ENCODE data around the gene INO80B.

The INO80B gene

GRCh38 chr2:74454654-74455511, at the start of gene INO80B:
INO80B (plus strand) TSS chr2:74455087; CDS start chr2:74455117, 30 bp downstream.
- peak; percentile 92 for DNase-seq (ENCODE audit: low read depth)
- no peak for TF ChIP-seq CTCF (conservative IDR thresholded peaks at IDR 0.05; ENCODE audit: low read depth, low read length)

DNA sequence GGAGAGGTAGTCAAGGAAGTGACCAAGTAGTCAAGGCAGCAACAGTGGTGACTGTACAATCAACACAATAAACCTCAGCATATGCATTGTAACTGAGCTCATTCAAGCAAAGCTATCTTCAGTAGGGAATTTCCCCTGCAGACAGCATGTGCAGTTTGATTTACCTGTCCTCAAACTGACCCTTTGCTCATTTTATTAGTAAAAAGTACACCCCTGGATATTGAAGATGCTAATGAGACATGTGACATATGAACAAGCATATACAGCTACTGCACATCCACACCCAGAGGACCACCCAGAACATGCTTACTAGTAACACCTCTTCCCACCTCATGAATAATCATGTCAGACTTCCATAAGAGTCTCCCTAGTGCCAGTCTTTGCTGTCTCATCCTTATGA, 48.9 kb upstream of the INO80B start:
- H3K4me3 ChIP-seq (ENCODE audit: low read length): no peak overlapping the region
- no peak for DNase-seq (ENCODE audit: low read depth)
- no peak for TF ChIP-seq CTCF (conservative IDR thresholded peaks at IDR 0.05; ENCODE audit: low read depth, low read length)

More at GRCh38 chr2:74454654-74455511, at the start of gene INO80B:
- peak within 1 kb of the TSS; percentile 96 for H3K4me3 ChIP-seq (ENCODE audit: low read length)

DNA sequence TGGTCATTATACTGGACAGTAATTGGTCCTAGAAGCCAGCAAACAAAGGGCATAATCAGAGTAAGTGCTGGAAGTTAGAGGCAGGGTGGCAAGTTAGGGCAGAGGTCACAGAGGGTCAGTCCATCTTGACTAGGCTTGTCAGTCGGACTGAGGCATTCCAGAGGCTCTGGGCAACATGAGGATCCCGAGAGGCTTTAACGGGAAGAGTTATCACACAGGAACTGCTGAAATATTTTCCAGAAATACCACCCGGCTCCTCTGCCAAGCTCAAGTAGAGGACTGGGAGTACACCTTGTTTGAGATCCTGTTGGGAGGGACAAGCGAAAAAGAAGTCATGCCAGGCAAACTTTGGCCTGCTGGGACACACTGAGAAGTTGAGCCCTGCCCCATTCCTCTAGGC, 47.2 kb upstream of the INO80B start:
- no peak for TF ChIP-seq CTCF (conservative IDR thresholded peaks at IDR 0.05; ENCODE audit: low read depth, low read length)
- H3K4me3 ChIP-seq (ENCODE audit: low read length): no peak overlapping the region
- DNase-seq (ENCODE audit: low read depth): no peak

DNA sequence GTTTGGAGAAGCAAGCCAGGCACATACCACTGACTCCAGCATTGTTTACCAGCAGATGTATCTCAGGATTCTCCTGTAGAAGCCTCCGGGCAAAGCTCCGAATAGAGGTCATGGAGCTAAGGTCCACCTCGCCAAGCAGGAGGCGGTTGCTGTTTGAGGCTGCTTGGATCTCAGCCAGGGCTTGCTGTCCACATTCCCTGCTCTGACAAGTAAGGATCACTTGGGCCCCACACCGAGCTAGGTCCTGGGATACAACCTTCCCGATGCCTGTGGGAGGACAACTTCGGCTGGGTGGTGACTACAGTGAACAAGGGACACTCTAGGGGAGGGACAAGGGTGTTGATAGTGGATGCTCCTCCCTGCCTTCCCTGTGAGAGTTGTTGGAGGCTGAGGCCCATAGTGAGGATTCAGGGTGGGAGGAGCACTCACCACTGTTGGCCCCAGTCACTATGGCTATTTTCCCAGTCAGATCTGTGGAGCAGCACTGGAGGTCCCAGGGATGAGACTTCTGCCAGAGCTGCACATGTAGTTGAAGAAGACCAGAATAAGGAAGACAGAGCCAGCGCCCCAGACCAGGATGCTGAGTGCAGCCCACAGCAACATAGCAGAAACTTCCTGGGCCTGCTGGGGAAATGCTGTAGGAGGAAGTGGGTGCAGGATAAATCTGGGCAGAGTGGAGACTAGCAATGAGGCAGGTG, 41.7 kb upstream of the INO80B start:
- no peak for DNase-seq (ENCODE audit: low read depth)
- H3K4me3 ChIP-seq (ENCODE audit: low read length): no peak overlapping the region
- TF ChIP-seq CTCF (conservative IDR thresholded peaks at IDR 0.05; ENCODE audit: low read depth, low read length): no peak

GRCh38 chr2:74414441-74414840, 40.4 kb upstream of the INO80B start:
- no peak for TF ChIP-seq CTCF (conservative IDR thresholded peaks at IDR 0.05; ENCODE audit: low read depth, low read length)
- H3K4me3 ChIP-seq (ENCODE audit: low read length): peak overlapping the region; percentile 38
- no peak for DNase-seq (ENCODE audit: low read depth)

- DNase-seq (ENCODE audit: low read depth): no peak
- TF ChIP-seq CTCF (conservative IDR thresholded peaks at IDR 0.05; ENCODE audit: low read depth, low read length): peak; percentile 49
- peak overlapping the region; percentile 38 for H3K4me3 ChIP-seq (ENCODE audit: low read length)
Measured at GRCh38 chr2:74414881-74415761, 39.8 kb upstream of the INO80B start.
